Measurements from ENCODE around the gene FECH. TPM values are rescaled to one million over a fixed set of nuclear protein-coding genes. Genes with fewer than 3 reads are reported as not detected.

The FECH gene
- total RNA-seq, 2 experiments from 2014 or later, result 23.3 to 28.8 TPM

- ChIA-PET POLR2A (no interaction called here), CTCF (no interaction called here)
- intact Hi-C loops (cut with DNase I, micrococcal nuclease), result no loop called here
- Mint-ChIP-seq H3K27me3 (no peaks in the 10 kb centered on the region), H3K4me1 (peaks cover 3% of the 10 kb centered on the region), H3K4me3 (no peak overlapping the region), H3K36me3 (ENCODE audit: low read depth) (peaks cover 9% of the 10 kb centered on the region), H3K9me3 (ENCODE audit: low read depth) (no peaks in the 10 kb centered on the region), H3K27ac (no peak overlapping the region)
- DNase-seq, result no peak
- no peak for ATAC-seq
These were observed 36.0 kb downstream of the FECH start for GRCh38 chr18:57550510-57550909.

GRCh38 chr18:57547260-57547659 is 39.2 kb downstream of the FECH start:
- Mint-ChIP-seq H3K27me3 (no peaks in the 10 kb centered on the region), H3K4me3 (no peak overlapping the region), H3K9me3 (ENCODE audit: low read depth) (no peaks in the 10 kb centered on the region), H3K36me3 (ENCODE audit: low read depth) (peaks cover 9% of the 10 kb centered on the region), H3K4me1 (peaks cover 9% of the 10 kb centered on the region), H3K27ac (no peak overlapping the region)
- ChIA-PET POLR2A (interaction anchor here (0.8 kb wide), 1 partner anchor 922 kb away, joined by 3 read pairs; no protein-coding TSS in a partner anchor), CTCF (no interaction called here)
- no peak for DNase-seq
- intact Hi-C loops (cut with DNase I, micrococcal nuclease), result no loop called here
- no peak for ATAC-seq

GRCh38 chr18:57544936-57545660 is 41.4 kb downstream of the FECH start:
- ATAC-seq, result no peak
- POLR2A ChIA-PET, result interaction anchor here (0.7 kb wide), 1 partner anchor 9 kb away, joined by 3 read pairs; no protein-coding TSS in a partner anchor
- intact Hi-C loops (cut with DNase I, micrococcal nuclease), result no loop called here

GRCh38 chr18:57543560-57543959 is 42.9 kb downstream of the FECH start:
- Mint-ChIP-seq H3K9me3 (ENCODE audit: low read depth) (no peaks in the 10 kb centered on the region), H3K27ac (no peak overlapping the region), H3K36me3 (ENCODE audit: low read depth) (no peaks in the 10 kb centered on the region), H3K4me1 (peaks cover 9% of the 10 kb centered on the region), H3K27me3 (no peaks in the 10 kb centered on the region), H3K4me3 (no peak overlapping the region)
- intact Hi-C loops (cut with DNase I, micrococcal nuclease), result no loop called here
- ATAC-seq (no peak), DNase-seq (no peak)
- ChIA-PET CTCF (interaction anchor here (1.1 to 1.5 kb wide), 2 partner anchors 19 to 46 kb away, joined by 3 to 4 read pairs; no protein-coding TSS in a partner anchor), POLR2A (no interaction called here)

More at GRCh38 chr18:57544936-57545660, 41.4 kb downstream of the FECH start:
- Mint-ChIP-seq H3K4me3 (no peak overlapping the region), H3K9me3 (ENCODE audit: low read depth) (no peaks in the 10 kb centered on the region), H3K27ac (no peak overlapping the region), H3K4me1 (peaks cover 9% of the 10 kb centered on the region), H3K27me3 (no peaks in the 10 kb centered on the region), H3K36me3 (ENCODE audit: low read depth) (peaks cover 3% of the 10 kb centered on the region)
- no peak for DNase-seq
- CTCF ChIA-PET, result no interaction called here

- Mint-ChIP-seq H3K27me3 (no peaks in the 10 kb centered on the region), H3K36me3 (ENCODE audit: low read depth) (no peaks in the 10 kb centered on the region), H3K4me1 (peaks cover 9% of the 10 kb centered on the region), H3K9me3 (ENCODE audit: low read depth) (no peaks in the 10 kb centered on the region), H3K4me3 (no peak overlapping the region), H3K27ac (no peak overlapping the region)
- POLR2A ChIA-PET, result no interaction called here
- CTCF ChIA-PET, result interaction anchor here (1.1 to 1.5 kb wide), 2 partner anchors 20 to 47 kb away, joined by 3 to 4 read pairs; no protein-coding TSS in a partner anchor
- ATAC-seq, result no peak
- DNase-seq, result no peak
- intact Hi-C loops (cut with DNase I, micrococcal nuclease), result no loop called here
These were observed 43.6 kb downstream of the FECH start for GRCh38 chr18:57542812-57543427.

- H3K9me3 Mint-ChIP-seq (ENCODE audit: low read depth), result no peaks in the 10 kb centered on the region
- peaks cover 9% of the 10 kb centered on the region for H3K4me1 Mint-ChIP-seq
- intact Hi-C loops (cut with DNase I, micrococcal nuclease), result no loop called here
- DNase-seq (no peak), ATAC-seq (no peak)
- no peaks in the 10 kb centered on the region for H3K27me3 Mint-ChIP-seq
- H3K27ac Mint-ChIP-seq, result no peak overlapping the region
- CTCF ChIA-PET, result no interaction called here
- H3K4me3 Mint-ChIP-seq, result no peak overlapping the region
- H3K36me3 Mint-ChIP-seq (ENCODE audit: low read depth), result no peaks in the 10 kb centered on the region
- POLR2A ChIA-PET, result no interaction called here
These were observed 44.4 kb downstream of the FECH start for GRCh38 chr18:57542126-57542525.

- H3K9me3 Mint-ChIP-seq (ENCODE audit: low read depth), result no peaks in the 10 kb centered on the region
- no peak overlapping the region for H3K4me3 Mint-ChIP-seq
- POLR2A ChIA-PET, result no interaction called here
- intact Hi-C loops (cut with DNase I, micrococcal nuclease), result no loop called here
- CTCF ChIA-PET, result no interaction called here
- ATAC-seq (no peak), DNase-seq (no peak)
- H3K36me3 Mint-ChIP-seq (ENCODE audit: low read depth), result no peaks in the 10 kb centered on the region
- H3K27me3 Mint-ChIP-seq, result no peaks in the 10 kb centered on the region
- no peak overlapping the region for H3K27ac Mint-ChIP-seq
- no peaks in the 10 kb centered on the region for H3K4me1 Mint-ChIP-seq
These were observed 46.8 kb downstream of the FECH start for GRCh38 chr18:57539702-57540101.

- no peak for DNase-seq
- no peaks in the 10 kb centered on the region for H3K9me3 Mint-ChIP-seq (ENCODE audit: low read depth)
- no peaks in the 10 kb centered on the region for H3K36me3 Mint-ChIP-seq (ENCODE audit: low read depth)
- intact Hi-C loops (cut with DNase I, micrococcal nuclease), result no loop called here
- no peak overlapping the region for H3K27ac Mint-ChIP-seq
- no peaks in the 10 kb centered on the region for H3K4me1 Mint-ChIP-seq
- H3K27me3 Mint-ChIP-seq, result no peaks in the 10 kb centered on the region
- no peak for ATAC-seq
- POLR2A ChIA-PET, result no interaction called here
- CTCF ChIA-PET, result no interaction called here
- H3K4me3 Mint-ChIP-seq, result no peak overlapping the region
These were observed 47.9 kb downstream of the FECH start for GRCh38 chr18:57538614-57539013.

GRCh38 chr18:57534511-57534909 is 52.0 kb downstream of the FECH start:
- CTCF ChIA-PET, result no interaction called here
- Mint-ChIP-seq H3K36me3 (ENCODE audit: low read depth) (no peaks in the 10 kb centered on the region), H3K4me3 (no peak overlapping the region), H3K27ac (no peak overlapping the region), H3K4me1 (no peaks in the 10 kb centered on the region), H3K9me3 (ENCODE audit: low read depth) (no peaks in the 10 kb centered on the region), H3K27me3 (no peaks in the 10 kb centered on the region)
- POLR2A ChIA-PET, result no interaction called here
- DNase-seq (no peak), ATAC-seq (no peak)
- intact Hi-C loops (cut with DNase I, micrococcal nuclease), result no loop called here

GRCh38 chr18:57533868-57534510 is 52.5 kb downstream of the FECH start:
- H3K36me3 Mint-ChIP-seq (ENCODE audit: low read depth), result no peaks in the 10 kb centered on the region
- H3K27me3 Mint-ChIP-seq, result no peaks in the 10 kb centered on the region
- POLR2A ChIA-PET, result no interaction called here
- intact Hi-C loops (cut with DNase I, micrococcal nuclease), result no loop called here
- CTCF ChIA-PET, result no interaction called here
- no peak overlapping the region for H3K27ac Mint-ChIP-seq
- H3K4me3 Mint-ChIP-seq, result no peak overlapping the region
- no peaks in the 10 kb centered on the region for H3K9me3 Mint-ChIP-seq (ENCODE audit: low read depth)
- DNase-seq (no peak), ATAC-seq (no peak)
- H3K4me1 Mint-ChIP-seq, result no peaks in the 10 kb centered on the region

- POLR2A ChIA-PET, result no interaction called here
- Mint-ChIP-seq H3K9me3 (ENCODE audit: low read depth) (no peaks in the 10 kb centered on the region), H3K36me3 (ENCODE audit: low read depth) (no peaks in the 10 kb centered on the region), H3K4me1 (no peaks in the 10 kb centered on the region), H3K27ac (no peak overlapping the region), H3K27me3 (no peaks in the 10 kb centered on the region), H3K4me3 (no peak overlapping the region)
- no peak for ATAC-seq
- DNase-seq, result no peak
- CTCF ChIA-PET, result no interaction called here
- intact Hi-C loops (cut with DNase I, micrococcal nuclease), result no loop called here
These were observed 53.3 kb downstream of the FECH start for GRCh38 chr18:57533006-57533867.

Measured in activated CD4-positive, alpha-beta T cell treated with anti-CD3 and anti-CD28 coated beads for 36 hours (primary cell).